HG02678 (cell line): ENCODE results near the gene IL1RAPL1.

ENCODE experiments used
- ATAC-seq: cut with Tn5 transposase; IDR thresholded peaks from one replicate; pipeline ENCODE4 v1.9.1; 2021; ENCODE audit warnings: mild to moderate bottlenecking, moderate library complexity; ENCODE audit not compliant: unreplicated experiment

The IL1RAPL1 gene

DNA sequence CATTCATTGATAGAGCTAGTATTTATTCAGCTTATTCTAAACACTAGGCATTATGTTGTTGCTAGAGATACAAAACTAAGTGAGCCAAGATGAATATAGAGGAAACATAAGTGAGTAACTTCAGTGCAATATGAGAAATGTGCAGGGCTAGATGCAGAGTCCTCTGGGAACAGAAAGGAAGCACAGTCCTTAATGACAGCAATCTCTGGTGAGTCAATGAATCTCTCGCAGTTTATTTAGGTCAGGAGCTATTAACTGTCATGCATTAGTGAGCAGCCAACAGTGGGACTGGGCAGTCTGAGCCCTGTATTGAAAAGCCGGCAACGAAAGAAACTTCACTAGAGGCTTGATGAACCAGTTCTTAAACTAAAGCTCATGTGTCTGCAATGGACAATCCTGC, 1030.0 kb downstream of the IL1RAPL1 start:
- no peak for ATAC-seq

DNA sequence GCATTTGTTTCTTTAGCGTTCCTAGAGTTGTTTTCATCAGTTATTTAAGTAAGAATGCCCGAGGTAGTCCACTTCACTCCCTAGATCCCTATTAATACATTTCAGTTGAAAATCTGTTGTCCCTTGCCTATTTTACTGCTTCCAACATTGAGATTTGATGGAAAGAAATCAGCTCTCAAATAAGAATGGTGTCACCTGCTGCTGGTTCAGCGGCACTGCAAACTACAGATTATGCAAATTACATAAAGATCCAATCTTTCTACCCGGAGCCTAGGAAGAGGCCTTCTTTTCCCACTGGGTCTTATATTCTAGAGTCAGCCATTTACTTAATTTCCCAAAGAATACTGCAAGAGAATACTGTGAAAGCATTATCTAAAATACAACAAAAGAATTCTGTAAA, 1030.5 kb downstream of the IL1RAPL1 start:
- ATAC-seq: no peak

DNA sequence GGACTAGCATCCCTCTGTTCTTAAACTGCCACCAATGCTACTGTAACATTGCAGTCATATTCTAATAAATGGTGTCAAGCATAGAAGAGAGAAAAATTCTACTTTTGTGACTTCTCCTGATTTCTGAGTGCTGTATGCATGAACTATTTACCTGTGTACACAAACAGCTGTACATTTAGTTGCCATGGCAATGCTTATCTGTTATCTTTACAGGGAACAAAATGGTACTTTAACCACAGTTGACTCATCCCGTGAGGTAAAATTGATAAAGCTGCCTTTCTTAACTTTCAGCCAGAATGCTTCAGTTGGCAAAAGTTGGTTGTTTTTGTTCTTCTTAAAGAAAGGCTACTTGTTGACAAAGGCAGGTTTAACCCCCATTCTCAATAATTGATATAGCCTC, 1040.6 kb downstream of the IL1RAPL1 start:
- ATAC-seq: no peak

- ATAC-seq: no peak
These were observed 1047.3 kb downstream of the IL1RAPL1 start for GRCh38 chrX:29634516-29634915.

DNA sequence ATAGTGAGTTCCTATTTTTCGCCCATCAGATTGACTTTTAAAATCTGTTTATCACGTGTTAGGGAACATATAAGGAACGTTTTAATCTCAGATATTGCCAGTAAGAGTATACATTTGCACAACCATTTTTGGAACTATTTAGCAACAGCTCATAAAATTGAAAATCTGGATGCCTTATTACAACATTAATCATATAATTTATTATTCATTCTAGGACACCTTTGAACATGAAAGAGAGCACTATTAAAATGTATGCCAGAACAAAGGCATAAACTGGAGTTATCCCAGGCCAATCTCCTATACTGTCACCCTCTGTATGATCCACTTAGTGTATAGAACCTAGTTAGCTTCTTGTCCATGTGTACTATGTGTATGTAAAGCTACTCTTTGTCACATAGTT, 1049.1 kb downstream of the IL1RAPL1 start:
- ATAC-seq: no peak

DNA sequence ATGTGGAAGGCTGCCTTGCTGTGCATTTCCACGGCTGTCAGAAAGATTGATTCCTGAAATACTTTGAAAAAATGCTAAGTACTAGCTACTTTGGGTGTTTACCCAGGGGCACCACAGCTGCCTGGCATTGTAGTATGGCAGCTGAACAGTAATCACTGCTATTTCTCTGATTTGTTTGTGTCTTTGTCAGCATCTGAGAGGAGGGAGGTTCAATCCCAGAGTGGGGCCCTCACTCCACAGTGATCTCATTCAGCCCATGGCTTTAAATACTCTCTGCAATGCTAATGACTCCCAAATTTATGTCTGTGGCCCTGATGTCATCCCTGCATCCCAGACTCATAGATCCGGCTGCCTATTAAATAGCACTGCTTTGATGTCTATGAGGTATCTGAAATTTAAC, 1052.9 kb downstream of the IL1RAPL1 start:
- no peak for ATAC-seq

GRCh38 chrX:29641461-29641860, 1054.2 kb downstream of the IL1RAPL1 start:
- ATAC-seq: no peak

DNA sequence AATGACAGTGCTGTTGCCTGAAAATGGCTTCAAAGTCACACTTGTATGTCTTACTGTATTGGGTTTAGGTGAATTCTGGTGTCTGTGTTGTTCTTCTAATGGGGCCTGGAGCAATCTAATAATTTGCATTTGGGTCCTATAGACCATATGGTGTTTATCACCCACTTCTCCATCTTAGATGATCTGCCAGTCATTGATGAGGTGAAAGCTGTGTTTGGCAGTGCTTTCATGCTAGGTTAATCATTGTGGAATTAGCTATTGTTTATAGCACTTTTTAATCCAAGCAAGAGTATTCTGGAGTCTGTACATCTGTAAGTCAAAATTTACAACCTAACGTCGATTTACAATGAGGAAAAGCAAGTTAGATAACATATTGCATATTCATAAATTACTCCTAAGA, 1055.9 kb downstream of the IL1RAPL1 start:
- ATAC-seq: no peak

DNA sequence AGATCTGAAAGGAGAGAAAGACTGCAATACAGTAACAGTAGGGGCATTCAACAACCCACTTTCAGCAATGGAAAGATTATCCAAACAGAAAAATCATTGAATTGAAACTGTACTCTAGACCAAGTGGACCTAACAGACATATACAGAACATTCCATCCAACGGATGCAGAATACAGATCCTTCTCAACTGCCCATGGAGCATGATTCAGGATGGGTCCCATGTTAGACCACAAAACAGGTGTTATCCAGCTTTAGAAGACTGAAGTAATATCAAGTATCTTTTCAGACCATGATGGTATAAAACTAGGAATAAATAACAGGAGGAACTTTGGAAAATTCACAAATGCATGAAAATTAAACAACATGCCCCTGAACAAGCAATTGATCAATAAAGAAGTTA, 1060.9 kb downstream of the IL1RAPL1 start:
- no peak for ATAC-seq

DNA sequence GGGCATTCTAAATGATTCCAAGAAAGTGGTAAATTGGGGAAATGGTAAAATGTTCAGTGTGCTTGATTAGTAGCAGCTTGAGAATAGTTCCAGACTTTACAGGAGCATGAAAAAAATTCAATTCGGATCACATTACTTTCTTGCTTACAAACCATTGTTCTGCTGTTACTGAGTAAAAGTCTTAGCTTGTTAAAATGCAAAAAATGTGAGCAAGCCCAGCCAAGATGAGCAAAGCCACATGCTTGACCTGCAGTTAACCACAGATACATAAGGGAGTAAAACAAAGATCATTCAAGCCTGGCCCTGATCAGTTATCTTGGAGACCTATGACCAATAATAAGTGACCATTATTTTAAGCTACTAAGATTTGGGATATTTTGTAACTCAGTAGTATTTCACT, 1065.2 kb downstream of the IL1RAPL1 start:
- no peak for ATAC-seq

DNA sequence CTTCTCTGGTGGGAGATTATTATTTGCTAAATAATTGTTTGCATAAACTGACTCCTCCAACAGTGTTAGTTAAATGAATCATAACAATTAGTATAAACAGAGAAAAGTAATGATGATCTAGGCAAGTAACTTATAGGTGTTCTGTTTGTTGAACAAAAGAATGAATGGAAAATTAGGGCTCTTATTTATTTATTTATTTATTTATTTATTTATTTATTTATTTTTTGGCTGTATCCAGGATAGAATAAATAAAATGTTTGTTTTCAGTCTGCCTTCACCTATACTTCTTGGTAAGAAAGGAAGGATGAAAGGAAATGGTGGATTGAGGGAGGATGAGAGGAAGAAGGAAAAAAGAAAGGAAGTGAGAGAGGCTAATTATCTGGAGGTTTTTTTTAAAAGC, 1066.5 kb downstream of the IL1RAPL1 start:
- ATAC-seq: no peak

DNA sequence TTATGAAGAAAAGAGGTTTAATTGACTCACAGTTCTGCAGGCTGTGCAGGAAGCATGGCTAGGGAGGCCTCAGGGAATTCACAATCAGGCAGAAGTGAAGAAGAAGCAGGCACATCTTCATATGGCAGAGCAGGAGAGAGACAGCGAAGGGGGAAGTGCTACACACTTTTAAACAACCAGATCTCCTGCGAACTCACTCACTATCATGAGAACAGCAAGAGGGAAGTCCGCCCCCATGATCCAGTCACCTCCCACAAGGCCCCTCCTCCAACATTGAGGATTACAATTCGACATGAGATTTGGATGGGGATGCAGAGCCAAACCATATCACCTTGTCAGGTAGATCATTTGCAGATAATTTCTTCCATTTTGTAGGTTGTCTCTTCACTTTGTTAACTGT, 1072.7 kb downstream of the IL1RAPL1 start:
- ATAC-seq: no peak

DNA sequence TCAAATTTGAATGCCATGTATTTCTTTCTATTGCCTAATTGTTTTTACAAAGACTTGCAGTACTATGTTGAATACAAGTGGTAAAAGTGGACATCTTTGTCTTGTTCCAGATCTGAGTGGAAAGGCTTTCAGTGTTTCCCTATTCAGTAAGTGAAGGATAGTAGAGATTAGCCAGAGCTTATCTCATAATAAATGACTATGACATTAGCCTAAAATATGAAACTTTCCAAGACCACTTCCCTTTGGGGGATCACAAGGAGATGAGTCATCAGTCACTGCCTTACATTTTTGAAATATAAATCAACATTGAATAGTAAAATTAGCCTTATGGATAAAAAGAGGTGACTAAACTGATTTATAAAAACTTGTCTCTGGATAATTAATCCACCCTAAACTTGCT, 1074.0 kb downstream of the IL1RAPL1 start:
- ATAC-seq: no peak

DNA sequence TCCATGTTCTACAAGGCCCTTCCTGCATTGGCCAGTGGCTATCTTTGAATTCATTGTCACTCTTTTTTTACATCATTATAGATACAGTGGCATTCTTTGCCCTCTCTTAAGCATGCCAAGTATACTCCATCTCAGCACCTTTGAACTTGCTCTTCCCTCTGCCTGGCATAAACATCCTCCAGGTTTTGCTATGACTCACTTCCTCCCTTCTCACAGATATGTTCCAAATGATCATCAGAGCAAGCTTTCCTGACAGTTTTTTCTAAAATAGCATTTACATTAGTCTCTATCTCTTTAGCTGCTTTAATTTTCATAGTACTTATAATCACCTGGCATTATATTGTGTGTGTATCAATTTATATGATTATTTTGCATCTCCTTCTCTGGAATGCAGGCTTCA, 1074.9 kb downstream of the IL1RAPL1 start:
- no peak for ATAC-seq

- peak; percentile 79 for ATAC-seq
These were observed 1075.7 kb downstream of the IL1RAPL1 start for GRCh38 chrX:29662759-29663503.

DNA sequence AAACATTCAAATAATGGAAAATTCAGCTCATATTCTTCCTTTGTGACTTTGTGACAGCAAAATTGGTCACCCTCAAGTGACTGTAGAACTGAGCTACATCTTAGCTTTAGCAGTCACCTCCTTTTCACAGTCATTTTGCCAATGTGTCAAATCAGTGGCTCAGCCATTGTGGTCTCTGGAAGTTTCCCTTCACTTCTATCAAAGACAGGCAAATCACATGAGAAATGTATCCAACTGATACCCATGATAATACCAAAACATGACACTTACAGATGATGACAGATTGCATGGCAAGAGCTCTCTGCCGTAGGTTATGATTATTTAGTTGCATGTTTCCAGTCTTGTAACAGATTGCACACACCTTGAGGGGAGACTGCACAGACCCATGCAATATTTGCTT, 1078.3 kb downstream of the IL1RAPL1 start:
- ATAC-seq: no peak

DNA sequence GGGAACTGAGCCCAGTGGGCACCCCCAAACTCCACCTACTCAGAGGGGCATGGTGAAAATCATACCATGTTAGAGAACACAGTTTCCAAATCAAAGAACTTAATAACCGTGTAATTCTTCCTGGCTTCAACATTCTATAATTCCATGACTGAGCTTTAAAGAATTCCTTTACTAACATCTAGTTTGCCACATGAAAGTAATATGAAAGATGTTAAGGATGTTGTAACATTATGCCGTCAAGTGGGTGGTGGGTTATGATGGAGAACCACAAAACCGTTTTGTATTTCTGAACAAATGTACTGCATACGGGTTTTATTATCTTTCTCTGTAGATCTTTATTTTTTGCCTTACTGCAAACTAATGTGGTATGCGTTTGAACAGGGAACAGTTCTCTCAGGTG, 1079.1 kb downstream of the IL1RAPL1 start:
- ATAC-seq: no peak

DNA sequence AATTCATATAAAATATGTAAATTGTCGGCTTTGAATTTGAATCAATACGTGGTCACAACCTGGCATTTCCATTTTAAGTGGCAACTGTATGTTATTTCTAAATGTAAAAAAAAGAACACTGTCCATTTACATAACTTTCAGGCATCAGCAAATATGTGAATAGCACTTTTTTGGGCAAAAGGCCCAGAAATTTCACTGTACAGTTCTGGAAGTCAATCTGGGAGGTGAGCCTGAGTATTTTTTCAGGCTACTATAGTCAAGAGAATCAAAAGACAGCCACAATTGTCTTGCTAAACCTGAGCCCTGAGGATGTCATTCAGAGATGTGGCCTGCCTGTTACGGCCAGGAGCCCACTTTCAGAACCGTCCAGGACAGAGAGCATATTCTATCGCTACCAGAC, 1084.2 kb downstream of the IL1RAPL1 start:
- no peak for ATAC-seq

DNA sequence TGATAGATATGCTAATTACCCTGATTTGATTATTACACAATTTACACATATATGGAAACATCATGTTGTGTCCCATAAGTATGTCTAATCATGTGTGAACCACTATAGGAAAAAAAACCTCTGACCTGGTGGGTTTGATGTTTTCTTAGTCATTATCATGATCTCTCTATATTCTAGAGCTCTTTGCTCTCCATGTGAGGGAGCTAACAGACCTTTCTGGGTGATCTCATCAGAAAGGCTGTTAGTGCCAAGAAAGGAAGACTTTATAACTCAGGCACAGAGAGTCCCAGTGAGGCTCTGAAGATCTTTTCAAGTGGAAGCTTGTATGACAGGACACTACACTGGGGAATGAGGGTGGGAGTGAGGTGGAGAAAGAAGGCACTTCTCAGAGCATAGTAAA, 1100.4 kb downstream of the IL1RAPL1 start:
- no peak for ATAC-seq

- no peak for ATAC-seq
These were observed 1102.8 kb downstream of the IL1RAPL1 start for GRCh38 chrX:29690061-29690460.

- no peak for ATAC-seq
These were observed 1103.8 kb downstream of the IL1RAPL1 start for GRCh38 chrX:29691044-29691443.

GRCh38 chrX:29693912-29694311, 1106.7 kb downstream of the IL1RAPL1 start:
- no peak for ATAC-seq

DNA sequence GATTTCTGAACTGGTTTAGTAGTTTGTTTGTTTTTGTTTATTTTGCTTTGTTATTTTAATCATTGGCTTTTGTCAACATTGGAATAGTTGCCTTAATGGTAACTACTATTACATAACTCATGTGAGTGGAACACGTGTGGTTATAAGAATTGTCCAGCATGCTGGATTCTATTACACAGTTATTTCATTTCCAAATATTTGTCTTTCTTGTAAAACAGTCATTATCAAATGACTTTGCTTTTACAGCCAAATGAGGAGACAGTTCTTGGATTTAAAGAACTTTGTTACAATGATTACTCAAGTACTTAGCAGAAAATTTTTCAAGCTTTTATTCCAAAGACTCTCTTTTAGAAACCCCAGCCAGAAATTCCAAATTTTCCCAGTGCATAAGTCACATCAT, 1112.0 kb downstream of the IL1RAPL1 start:
- ATAC-seq: no peak
